Mesodermal cell (in vitro differentiated cells): ENCODE data around the gene CEACAM8.
"Not testable (repeated sequence)": the region's sequence is repeated elsewhere in the genome, so short reads cannot be mapped to it uniquely, and the experiment has no call there.

Source experiments
- H3K27ac ChIP-seq: 2 replicates; pipeline ENCODE4 v1.7.0; 2013; ENCODE audit warnings: mild to moderate bottlenecking, low read depth, low read length, moderate library complexity; ENCODE audit not compliant: severe bottlenecking
- H3K36me3 ChIP-seq: 2 replicates; pipeline ENCODE4 v1.7.1; 2013; ENCODE audit warnings: mild to moderate bottlenecking, low read length, moderate library complexity; ENCODE audit not compliant: control insufficient read depth, insufficient read depth
- H3K4me1 ChIP-seq: one replicate; pipeline ENCODE4 v1.7.1; 2013; ENCODE audit warnings: mild to moderate bottlenecking, low read length; ENCODE audit not compliant: insufficient read depth, control insufficient read depth, poor library complexity, severe bottlenecking
- H3K4me3 ChIP-seq: 2 replicates; pipeline ENCODE4 v1.7.0; 2013; ENCODE audit warnings: low read length, control low read depth, mild to moderate bottlenecking; ENCODE audit not compliant: insufficient read depth, poor library complexity, severe bottlenecking; ENCODE audit errors: extremely low read depth
- H3K9me3 ChIP-seq: 2 replicates; pipeline ENCODE4 v1.7.1; 2013; ENCODE audit warnings: mild to moderate bottlenecking, low read length, moderate library complexity; ENCODE audit not compliant: control insufficient read depth
- WGBS, 2 experiments: methylation state at CpG; one replicate each; pipeline ENCODE4 v1.1.5; 2013; ENCODE audit warnings: missing lambda C conversion rate in 2 of 2; ENCODE audit not compliant: insufficient coverage in 2 of 2; 5-methylcytosine and 5-hydroxymethylcytosine counted together

CEACAM8 gene

DNA sequence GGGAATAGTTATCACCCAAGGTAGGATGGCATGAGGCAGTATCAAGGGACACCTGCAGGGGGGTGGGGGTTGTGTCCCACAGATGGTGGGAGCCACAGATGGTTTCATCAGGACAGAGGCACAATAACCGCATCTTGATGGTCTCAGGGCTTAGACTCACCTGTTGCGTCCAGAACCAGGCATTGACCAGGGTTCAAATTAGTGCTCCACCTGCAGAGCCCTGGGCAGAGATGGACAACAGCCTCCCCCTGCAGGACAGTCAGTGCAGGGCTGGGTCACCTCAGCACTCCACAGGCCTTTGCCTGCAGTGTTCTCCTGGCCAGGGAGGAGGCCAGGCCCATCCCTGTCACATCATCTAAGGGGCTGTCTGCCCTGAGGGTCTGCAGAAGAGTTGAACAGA, 51.9 kb downstream of the CEACAM8 start:
- H3K27ac ChIP-seq = no peak overlapping the region
- WGBS, 2 experiments = 84 to 92% methylated on average over 2 of the region's 2 CpGs
- H3K36me3 ChIP-seq = no peaks in the 10 kb centered on the region
- H3K9me3 ChIP-seq = no peaks in the 10 kb centered on the region
- peaks cover 3% of the 10 kb centered on the region for H3K4me1 ChIP-seq
- no peak overlapping the region for H3K4me3 ChIP-seq

GRCh38 chr19:42540071-42540553, 54.6 kb downstream of the CEACAM8 start:
- H3K4me1 ChIP-seq = peaks cover 3% of the 10 kb centered on the region
- no peaks in the 10 kb centered on the region for H3K9me3 ChIP-seq
- no peaks in the 10 kb centered on the region for H3K36me3 ChIP-seq
- 68 to 93% methylated on average over 3 of the region's 8 CpGs for WGBS, 2 experiments
- H3K4me3 ChIP-seq = no peak overlapping the region
- H3K27ac ChIP-seq = no peak overlapping the region

DNA sequence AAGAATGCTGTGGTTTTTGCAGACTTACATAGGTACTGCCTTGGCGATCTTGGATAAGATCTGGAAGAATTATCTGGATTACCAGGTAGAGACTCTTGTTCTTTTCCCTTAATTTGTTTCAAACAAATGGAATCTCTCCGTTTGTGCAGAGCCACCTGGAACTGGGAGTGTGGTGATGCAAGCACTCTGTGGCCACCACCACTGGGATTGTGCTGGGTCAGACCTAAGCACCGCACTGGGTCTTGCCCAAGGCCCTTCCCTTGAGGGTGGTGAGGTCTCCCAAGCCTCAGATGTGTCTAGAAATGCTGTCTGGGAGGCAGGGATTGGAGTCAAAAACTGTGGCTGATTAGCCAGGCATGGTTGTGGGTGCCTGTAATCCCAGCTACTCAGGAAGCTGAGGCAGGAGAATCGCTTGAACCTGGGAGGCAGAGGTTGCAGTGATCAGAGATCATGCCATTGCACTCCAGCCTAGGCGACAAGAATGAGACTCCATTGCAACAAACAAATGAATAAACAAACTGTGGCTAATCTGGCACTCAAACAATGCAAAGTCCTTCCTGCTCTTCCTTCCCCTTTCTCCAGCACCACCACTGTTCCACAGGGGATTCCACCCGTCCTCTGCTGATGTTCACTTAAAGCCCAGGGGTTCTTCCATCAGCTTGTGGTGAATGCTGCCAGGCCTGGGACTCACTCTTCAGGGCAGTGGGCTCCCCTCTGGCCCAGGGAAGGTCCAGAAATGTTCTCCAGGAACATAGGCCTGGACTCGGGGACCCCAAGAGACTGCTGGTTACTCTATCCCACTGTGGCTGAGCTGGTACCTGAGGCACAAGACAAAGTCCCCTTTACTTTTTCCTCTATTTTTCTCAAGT, 55.6 kb downstream of the CEACAM8 start:
- WGBS, 2 experiments = 93 to 97% methylated on average over 6 to 7 of the region's 7 CpGs
- peaks cover 3% of the 10 kb centered on the region for H3K4me1 ChIP-seq
- H3K27ac ChIP-seq = no peak overlapping the region
- no peak overlapping the region for H3K4me3 ChIP-seq
- H3K9me3 ChIP-seq = no peaks in the 10 kb centered on the region
- H3K36me3 ChIP-seq = no peaks in the 10 kb centered on the region

DNA sequence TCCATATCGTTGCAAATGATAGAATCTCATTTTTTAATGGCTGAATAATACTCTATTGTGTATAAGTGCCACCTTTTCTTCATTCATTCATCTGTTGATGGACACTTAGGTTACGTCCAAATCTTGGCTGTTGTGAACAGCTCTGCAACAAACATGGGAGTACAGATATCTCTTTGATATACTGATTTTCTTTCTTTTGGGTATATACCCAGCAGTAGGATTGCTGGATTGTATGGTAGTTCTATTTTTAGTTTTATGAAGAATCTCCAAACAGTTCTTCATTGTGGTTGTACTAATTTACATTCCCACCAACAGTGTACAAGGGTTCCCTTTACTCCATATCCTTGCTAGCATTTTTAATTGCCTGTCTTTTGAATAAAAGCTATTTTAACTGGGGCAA, 59.4 kb downstream of the CEACAM8 start:
- H3K4me3 ChIP-seq, H3K4me1 ChIP-seq, H3K36me3 ChIP-seq, H3K27ac ChIP-seq, H3K9me3 ChIP-seq: not testable (repeated sequence)
- no CpG with 5 or more reads among the region's 2 CpGs for WGBS, 2 experiments

- no peaks in the 10 kb centered on the region for H3K36me3 ChIP-seq
Measured at GRCh38 chr19:42534391-42534790, 60.3 kb downstream of the CEACAM8 start.

DNA sequence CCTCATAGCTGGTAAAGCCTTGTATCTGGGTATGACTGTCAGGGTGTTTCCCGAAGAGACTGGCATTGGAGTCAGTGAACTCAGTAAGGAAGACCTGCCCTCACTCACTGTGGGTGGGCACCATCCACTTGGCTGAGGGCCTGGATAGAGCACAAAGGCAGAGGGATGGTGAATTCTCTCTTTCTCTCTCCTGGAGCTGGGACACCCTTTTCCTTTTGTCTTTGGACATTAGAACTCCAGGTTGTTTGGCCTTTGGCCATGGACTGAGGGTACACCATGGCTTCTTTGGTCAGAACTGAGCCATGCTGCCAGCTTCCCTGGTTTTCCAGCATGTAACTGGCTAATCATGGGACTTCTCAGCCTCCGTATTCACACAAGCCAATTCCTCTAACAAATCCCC, 61.8 kb downstream of the CEACAM8 start:
- no peak overlapping the region for H3K27ac ChIP-seq
- 87 to 88% methylated on average over 1 to 2 of the region's 2 CpGs for WGBS, 2 experiments
- H3K9me3 ChIP-seq = no peaks in the 10 kb centered on the region
- H3K36me3 ChIP-seq = no peaks in the 10 kb centered on the region
- H3K4me3 ChIP-seq = no peak overlapping the region
- H3K4me1 ChIP-seq = peaks cover 8% of the 10 kb centered on the region

More at GRCh38 chr19:42534391-42534790, 60.3 kb downstream of the CEACAM8 start:
- H3K27ac ChIP-seq = no peak overlapping the region
- no peaks in the 10 kb centered on the region for H3K4me1 ChIP-seq
- H3K9me3 ChIP-seq = no peaks in the 10 kb centered on the region
- no peak overlapping the region for H3K4me3 ChIP-seq

DNA sequence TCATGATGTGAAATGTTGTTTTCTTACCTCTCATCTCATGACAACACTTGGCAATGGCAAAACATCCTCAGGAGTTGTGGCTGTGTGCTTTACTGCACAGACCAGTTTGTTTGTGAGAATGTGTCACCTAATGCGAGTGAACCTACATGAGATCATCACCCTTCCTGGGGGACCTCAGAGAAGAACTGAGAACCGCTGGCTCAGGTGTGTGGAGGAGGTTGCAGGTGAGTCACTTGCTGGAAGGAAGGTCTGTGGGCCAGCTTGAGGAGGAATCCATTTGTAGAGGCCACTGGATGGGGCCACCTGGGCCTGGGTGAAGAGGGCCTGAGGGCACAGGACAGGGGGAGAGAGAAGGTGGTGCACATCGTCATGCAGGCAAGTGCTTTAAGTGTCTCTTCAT, 63.4 kb downstream of the CEACAM8 start:
- 92 to 94% methylated on average over 2 of the region's 3 CpGs for whole genome bisulfite sequencing, 2 experiments
- no peaks in the 10 kb centered on the region for H3K36me3 ChIP-seq
- H3K27ac ChIP-seq = no peak overlapping the region
- H3K9me3 ChIP-seq = no peaks in the 10 kb centered on the region
- no peak overlapping the region for H3K4me3 ChIP-seq
- H3K4me1 ChIP-seq = peaks cover 8% of the 10 kb centered on the region
